ENCODE data around the gene IFT172.

The IFT172 gene

DNA sequence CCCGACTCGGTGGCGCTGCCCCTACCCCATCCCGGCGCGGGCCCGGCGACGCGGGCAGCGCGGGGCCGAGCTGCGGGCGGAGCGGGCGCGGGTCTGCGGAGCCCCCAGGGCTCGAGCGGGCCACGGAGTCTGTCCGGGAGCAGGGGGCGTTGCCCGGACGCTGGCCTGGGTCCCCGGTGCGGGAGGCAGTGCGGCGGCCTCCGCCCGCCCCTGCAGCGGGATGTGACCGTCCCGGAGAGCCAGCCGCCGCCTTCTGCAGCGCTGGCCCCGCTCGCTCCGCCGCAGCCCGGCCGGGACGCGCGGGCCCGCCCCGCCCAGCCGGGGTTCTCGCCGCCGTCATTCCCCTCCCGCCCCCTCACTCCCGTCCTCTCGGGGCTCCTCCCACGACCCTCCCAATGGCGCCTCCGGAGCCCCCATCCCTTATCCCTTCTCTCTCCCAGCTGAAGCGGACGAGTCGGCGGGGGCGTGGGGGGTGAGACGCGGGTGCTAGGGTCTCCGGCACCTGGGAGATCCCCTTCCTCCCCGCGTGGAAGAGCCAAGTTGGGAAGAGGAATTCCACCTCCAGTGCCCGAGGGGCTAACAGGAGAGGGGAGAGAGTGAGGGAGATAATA is 5.5 kb upstream of the IFT172 start, which contains the start of gene FNDC4:
TSS of gene FNDC4 (minus strand) at position 257 of the 611 bp plus-strand sequence. CDS start 521 bp downstream, outside the sequence.
- no peak for DNase-seq (ENCODE audit: low spot score)

DNA sequence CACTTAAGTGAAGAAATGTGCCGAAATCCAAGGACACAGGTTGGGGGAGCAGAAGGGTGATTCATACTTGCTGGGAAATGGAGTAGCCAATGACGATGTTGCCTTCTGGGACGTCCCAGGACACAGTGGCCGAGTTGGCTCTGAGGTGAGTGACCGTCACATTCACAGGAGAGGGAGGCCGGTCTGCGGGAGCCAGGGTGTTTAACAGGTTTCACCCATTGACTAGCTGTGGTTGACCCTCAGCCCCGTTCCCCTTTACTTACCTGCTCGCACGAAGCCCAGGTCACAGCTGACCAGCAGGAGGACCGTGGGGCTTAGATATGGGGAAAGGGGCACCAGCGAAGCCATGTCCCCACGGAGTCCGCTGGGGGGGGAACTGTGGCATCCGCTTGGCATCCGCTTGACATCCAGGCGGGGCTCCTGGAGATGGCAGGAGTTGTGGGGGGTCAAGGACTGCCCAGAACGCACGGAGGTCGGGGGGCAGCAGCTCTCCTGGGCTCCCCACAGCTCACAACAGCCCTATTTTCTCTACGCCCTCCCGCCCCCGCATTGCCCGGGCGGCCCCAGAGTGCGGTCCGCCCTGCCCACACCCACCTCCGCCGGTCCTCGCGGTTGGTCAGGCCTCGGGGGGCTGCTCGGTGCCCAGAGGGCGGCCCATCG is 4.9 kb upstream of the IFT172 start:
- DNase-seq (ENCODE audit: low spot score) = no peak

DNA sequence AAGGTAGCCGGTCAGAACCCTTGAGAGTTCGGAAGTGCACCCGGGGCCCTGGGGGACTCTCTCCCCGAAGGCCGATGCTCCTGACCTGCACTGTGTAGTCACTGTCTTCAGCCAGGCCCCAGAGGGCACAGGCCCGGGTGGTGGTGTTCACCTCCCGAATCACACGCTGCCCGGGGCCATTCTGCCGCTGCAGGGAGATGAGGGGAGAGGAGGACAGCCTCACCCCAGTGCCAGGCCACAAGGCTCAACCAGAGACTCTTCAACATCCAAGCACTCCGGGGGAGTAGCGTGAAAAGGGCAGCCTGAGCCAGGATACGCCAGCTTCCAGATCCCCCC is 4.4 kb upstream of the IFT172 start:
- no peak for DNase-seq (ENCODE audit: low spot score)

DNA sequence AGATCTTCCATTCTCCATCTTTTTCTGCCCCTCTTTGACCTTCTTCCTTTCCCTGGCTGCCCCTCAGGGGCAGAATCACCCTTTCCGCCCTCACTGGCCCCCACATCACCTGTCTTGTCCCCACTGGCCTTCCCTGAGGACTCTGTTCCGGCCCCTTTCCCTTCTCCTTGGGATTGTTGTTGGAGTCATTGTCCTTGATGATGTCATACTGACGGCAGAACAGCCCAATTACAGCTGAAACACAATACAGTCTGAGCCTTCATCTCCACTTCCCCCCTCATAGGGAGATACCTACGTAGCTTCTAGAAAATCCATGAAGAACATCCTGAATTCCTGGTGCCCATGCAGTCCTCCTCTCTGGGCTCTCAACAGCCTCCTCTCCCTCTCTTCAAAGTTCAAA is 3.0 kb upstream of the IFT172 start:
- DNase-seq (ENCODE audit: low spot score) = no peak

DNA sequence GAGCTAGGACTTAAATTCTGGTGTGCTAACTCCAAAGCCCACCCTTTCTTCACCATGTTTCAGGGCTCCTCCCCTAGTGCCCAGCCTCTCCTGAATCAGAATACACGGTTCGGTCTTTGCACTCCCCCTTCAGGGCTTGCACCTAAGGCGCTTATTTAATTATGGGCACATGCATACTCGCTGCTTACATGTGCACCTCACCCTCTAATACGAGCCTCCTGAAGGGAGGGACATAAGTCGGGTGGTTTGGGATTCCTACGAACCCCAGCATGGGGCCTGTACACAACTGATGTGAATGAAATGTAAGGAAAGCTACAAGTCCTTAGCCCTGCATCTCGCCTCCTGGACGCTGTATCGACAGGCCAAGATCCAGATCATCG is 435 bp downstream of the IFT172 start:
- peak; percentile 29 for DNase-seq (ENCODE audit: low spot score)

DNA sequence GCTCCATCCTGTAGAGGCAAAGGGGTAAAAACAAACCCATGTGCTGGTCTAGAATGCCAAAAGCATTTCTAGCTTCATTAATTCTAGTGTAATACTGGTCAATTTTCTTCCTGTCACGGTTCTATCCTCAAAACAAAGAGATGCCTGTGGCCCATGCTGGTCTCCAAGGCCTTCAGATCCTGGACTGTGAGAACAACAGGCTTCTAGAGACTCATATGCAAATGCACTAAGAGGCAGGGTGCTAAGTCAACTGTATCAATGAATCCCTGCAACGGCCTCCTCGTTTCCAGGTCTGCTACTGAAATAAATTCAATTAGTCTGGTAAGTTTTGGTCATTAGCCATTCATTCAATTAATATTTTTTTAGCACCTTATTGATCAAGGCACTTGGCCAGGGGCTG is 4.0 kb downstream of the IFT172 start:
- no peak for DNase-seq (ENCODE audit: low spot score)

DNA sequence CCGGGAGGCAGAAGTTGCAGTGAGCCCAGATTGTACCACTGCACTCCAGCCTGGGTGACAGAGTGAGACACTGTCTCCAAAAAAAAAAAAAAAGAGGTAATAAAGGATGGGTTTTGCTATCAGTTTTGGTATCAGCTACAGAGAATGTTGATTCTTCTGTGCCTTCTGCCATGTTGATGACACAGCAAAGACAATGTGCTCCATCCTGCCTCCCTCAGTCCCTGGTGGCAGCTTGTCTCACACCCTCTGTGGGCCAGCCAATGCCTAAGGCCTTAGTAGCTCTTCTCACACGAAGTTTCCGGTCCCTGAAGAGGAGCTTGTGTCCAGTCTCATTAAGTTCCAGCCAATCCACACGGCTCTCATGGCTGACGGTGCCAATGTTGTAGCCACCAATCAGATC is 17.6 kb downstream of the IFT172 start:
- DNase-seq (ENCODE audit: low spot score) = no peak

DNA sequence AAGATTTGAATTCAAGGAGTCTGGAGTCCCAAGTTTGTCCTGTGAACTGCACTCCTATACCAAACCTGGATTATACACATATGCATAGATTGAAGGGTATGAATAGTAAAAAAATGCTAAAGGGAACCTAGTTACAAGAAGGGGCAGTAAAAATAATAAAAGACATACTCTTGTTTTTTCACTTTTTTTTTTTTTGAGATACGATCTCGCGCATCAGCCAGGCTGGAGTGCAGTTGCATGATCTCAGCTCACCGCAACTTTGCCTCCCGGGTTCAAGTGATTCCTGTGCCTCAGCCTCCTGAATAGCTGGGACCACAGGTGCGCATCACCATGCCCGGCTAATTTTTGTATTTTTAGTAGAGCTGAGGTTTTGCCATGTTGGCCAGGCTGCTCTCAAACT is 25.1 kb downstream of the IFT172 start:
- DNase-seq (ENCODE audit: low spot score) = no peak

DNA sequence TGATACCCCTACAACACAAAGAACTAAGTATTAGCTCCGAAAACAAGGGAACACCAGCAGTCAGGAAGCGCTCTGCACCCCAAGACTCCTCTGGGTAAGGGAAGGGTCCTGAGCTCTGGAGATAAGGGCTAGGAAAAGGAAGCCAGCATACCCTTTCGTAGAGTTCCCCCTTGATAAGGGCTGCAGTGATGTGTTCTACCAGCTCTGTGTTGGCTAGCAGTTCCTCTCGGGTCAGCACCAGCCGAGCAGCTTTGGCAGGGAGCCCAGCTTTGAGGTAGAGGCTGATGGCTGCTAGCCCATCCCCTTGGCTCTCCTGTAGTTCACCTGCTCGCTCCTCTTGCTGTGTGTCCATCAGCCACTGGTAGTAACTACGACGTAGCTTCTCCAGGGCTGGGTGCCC is 28.4 kb downstream of the IFT172 start:
- DNase-seq (ENCODE audit: low spot score) = no peak

DNA sequence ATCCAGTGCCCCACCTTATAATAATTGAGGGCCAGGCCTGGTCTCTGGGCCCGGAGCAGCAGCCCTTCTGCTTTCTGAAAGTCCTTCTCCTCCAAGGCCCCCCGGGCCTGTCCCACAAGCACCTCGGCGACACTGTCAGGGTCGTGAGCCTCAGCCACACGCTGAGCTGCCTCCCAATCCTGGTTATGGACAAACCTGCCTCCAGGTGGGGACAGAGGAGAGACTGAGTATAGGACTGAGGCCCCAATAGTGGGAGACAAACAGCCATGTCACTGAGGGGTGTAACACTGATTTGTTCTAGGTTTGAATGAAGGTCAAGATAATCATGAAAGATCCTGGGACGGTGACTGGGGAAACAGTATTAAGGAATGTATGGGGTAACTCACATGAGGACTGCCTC is 35.6 kb downstream of the IFT172 start:
- no peak for DNase-seq (ENCODE audit: low spot score)

DNA sequence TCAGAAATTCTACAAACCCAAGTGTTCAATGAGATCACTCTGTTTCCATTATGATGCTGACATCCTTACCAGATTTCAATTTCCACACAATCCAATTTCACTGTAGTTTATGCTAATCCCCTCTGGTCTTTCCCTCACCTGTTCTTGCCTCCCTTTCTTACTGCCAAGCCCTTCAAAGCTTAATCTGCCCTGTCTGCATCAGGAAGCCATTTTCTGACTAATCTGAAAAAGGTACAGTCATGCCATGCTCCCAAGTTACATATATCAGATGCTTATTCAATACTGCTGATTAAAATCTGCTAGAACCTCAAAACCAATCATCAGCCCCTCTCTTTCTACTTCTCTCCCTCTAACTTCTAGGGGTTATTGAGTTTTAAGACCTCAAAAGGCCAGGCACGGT is 38.4 kb downstream of the IFT172 start:
- DNase-seq (ENCODE audit: low spot score) = no peak

DNA sequence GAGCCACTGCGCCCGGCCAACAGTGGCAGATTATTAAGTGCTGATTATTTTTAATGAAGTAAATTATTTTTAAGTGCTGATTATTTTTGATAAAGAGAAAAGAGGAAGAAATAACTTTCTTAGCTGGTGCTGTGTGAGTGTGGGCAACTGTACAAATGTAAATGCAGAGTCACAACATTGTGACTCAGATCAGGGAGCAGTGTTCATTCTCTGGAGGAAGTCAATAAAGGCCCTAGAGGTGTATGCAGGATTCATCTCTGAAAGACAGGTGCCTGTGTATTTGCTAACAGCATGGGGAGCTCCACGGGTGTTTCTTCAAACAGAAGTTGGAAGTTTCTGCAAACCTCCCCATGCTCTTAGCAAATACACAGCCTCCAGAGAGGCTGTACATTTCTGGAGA is 41.2 kb downstream of the IFT172 start:
- no peak for DNase-seq (ENCODE audit: low spot score)

DNA sequence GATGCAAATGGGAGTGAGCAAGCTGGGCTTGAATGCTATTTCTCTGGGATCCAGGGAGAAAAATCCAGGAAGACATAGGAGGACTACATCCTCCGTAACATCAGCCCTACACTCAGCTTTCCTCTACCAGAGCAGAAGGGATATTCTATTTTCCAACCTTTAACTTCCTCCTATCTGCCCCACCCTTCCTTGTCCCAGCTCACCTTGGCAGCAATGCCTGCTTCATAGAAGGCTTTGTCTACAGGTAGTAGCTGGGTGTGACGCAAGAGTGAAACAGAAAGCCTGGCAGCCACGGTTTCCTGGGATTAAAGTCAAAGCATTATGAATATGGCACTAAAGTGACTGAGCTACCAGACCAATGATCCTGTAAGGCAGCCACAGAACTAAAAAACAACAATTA is 43.5 kb downstream of the IFT172 start:
- DNase-seq (ENCODE audit: low spot score) = no peak

DNA sequence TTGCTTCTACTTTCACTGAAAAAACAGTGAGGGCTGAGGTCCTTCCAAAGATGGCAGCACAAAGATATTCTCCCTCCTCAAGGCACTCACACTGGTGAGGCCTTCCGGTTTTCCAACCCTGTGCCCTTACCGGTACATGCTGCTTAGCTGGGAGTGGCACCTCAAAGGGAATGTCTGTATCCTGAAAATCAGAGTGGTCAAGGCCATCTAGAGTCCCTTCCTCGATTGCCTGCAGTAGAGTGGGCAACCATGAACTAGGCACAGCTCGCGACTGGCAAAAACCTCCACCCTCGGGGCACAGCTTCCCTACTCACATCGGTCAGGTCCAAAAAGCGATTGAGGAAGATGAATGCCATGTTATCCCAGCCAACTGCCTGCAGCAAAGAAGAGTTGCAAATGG is 43.9 kb downstream of the IFT172 start:
- no peak for DNase-seq (ENCODE audit: low spot score)

DNA sequence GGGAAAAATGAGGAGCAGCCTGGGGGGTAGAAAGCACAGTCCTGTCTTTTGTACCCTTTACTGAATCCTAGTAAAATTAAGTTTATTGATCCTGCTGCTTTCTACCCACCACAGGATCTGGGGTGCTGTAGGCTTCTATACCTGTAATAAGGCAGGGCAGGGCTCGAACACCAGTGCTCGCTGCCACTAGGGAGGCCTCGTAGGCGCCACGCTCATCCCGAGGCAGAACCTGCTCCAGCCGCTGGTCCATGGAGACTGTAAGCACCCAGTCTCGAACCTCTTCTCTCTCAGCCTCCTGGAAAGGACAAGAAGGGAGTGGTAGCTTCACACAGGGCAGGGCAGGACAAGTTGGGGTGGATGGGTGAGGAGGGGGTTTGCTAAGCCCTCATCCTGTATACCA is 44.4 kb downstream of the IFT172 start:
- DNase-seq (ENCODE audit: low spot score) = no peak

DNA sequence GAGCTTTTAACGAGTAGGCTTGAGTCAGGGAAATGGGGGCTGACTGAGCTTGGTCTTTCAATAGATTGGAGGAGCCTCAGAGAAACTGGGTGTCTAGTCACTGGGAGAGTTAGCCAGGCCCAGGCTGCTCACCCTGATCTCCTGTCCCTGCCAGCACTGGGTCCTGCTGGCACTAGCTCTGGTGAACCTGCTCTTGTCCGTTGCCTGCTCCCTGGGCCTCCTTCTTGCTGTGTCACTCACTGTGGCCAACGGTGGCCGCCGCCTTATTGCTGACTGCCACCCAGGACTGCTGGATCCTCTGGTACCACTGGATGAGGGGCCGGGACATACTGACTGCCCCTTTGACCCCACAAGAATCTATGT is 46.6 kb downstream of the IFT172 start:
- no peak for DNase-seq (ENCODE audit: low spot score)

DNA sequence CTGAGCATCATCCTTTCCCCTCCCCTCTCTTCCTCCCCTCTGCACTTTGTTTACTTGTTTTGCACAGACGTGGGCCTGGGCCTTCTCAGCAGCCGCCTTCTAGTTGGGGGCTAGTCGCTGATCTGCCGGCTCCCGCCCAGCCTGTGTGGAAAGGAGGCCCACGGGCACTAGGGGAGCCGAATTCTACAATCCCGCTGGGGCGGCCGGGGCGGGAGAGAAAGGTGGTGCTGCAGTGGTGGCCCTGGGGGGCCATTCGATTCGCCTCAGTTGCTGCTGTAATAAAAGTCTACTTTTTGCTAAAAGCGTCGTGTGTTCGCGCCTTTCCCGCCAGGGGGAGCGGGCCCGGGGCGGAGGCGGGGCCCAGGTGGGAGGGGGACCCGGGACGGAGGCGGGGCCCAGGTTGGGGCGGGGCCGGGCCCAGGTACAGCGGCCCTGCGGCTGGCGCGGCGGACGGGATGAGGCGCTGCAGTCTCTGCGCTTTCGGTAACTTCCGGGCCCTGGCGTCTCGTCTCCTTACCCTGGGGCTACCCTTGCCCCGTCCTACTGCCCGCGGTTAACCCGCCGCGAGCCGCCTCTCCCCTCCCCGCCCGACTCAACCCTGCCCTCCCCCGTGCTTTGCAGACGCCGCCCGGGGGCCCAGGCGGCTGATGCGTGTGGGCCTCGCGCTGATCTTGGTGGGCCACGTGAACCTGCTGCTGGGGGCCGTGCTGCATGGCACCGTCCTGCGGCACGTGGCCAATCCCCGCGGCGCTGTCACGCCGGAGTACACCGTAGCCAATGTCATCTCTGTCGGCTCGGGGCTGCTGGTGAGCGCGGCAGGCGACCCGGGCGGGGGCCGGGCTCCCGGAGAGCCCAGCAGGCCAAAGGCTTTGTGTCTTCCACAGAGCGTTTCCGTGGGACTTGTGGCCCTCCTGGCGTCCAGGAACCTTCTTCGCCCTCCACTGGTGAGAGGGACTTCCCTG is 47.3 kb downstream of the IFT172 start, which contains the start of gene KRTCAP3:
TSS of gene KRTCAP3 (plus strand) at position 424 of the 962 bp plus-strand sequence. CDS start at position 456, 32 bp downstream.
- no peak for DNase-seq (ENCODE audit: low spot score)

DNA sequence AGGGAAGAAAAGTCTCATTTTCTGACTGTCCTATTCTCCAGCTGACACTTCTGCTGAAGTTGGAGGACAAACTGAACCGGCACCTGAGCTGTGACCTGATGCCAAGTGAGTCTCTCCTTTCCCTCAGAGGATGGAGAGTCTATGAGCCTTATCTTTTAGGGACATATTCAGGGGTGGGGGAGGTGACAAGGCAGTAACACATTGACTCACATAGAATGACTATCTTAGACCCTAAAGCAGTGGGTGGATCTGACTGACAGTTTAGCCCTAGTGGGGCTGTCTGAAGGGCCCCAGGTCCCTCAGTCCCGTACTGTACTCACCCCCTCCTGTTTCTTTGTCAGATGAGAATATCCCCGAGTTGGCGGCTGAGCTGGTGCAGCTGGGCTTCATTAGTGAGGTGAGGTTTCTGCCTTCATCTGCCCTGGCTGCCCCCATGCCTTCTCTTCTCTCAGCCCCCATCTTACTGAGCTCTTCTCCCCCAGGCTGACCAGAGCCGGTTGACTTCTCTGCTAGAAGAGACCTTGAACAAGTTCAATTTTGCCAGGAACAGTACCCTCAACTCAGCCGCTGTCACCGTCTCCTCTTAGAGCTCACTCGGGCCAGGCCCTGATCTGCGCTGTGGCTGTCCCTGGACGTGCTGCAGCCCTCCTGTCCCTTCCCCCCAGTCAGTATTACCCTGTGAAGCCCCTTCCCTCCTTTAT is 48.2 kb downstream of the IFT172 start:
- no peak for DNase-seq (ENCODE audit: low spot score)

DNA sequence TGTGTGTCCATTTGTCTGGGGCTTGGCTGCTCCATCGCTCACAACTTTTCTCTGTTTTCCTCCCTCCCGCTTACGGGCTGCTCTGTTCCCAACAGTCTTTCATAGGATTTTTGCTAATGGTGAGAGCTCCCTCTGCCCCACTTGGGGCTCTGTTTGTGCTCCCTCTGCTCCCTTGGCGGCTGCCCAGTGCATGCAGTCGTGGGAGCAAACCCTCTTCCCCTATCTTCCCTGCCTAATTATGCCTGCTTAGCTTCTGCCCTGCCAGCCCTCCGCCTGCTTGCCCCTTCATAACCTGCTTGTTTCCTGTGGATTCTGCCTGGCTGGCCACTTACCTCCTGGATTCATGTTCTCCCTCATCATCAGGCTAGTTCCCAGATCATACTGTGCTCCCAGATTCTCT is 53.9 kb downstream of the IFT172 start:
- DNase-seq (ENCODE audit: low spot score) = no peak

DNA sequence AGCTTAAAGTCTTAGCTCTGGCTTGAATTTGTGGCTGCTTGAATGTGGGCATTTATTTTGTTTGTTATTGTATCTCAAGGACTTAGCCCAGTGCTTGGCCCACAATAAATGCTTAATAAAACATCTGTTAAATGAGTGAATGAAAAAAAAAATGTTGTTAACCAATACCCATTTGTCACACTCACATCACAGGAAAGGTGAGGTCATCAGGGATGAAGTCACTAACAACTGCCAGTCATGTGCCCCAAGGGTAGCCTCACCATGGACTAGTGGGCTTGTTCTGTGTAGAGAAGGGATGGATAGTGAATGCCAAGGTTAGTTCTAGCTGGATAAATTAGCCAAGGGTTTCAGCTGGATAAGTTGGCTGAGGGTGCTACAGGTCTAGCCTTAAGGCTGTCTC is 58.1 kb downstream of the IFT172 start:
- DNase-seq (ENCODE audit: low spot score) = no peak

DNA sequence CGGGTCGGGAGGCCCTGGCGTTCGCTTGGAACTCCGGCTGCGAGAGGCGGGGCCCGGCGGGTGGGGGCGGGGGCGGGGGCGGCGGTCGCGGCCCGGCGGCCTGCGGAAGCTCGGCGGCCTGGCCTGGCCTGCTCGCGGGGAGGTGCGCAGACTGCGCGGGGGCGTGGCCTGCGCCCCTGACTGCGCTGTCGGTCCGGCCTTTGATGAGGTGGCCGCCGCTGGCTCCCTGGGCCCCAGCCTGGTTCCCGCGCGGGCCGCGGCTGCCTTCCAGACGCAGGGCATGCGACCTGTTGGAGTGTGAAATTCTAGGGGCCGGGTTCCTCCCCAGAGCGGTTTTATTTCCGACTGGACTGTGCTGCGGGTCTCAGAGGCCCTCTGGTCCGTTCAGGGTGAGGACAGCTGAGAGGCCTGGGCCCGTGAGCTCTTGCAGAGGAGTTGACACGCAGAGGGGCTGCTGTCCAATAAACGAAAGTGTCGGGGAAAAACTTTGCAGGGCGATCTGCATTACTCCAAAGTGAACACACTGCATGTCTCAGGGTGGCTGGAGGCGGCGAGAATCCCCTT is 60.5 kb downstream of the IFT172 start:
- peak; percentile 71 for DNase-seq (ENCODE audit: low spot score)
